ENCODE results near the gene UACA. TPM values are rescaled to one million over a fixed set of nuclear protein-coding genes. Genes with fewer than 3 reads are reported as not detected.

The UACA gene
- total RNA-seq, 1 experiment from 2014 or later: 38.0 TPM

DNA sequence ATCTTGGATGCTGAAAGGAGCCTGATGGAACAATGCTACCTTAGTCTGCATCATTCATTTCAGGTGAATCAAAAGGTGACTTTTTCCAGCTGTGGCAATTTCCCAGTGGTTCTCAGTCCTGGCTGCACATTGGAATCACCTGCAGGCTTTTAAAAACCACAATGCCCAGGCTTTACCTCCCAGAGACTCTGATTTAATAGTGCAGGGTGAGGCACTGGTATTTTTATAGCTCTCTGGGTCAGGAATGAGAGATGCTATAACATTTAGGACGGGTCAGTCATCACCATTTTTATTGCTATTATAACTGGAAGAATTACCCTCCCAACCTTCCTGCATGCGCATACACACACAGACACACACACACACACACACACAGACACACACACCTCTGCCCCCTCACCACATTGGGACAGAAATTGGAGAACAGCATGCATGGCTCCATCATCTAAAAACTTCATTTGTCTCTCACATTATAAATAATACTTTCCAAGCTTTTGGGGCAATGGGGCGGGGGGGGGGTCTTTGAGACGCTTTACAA, 49.5 kb upstream of the UACA start:
- no peak overlapping the region for H3T11ph ChIP-seq (ENCODE audit: low read length)
- H3K4ac ChIP-seq (ENCODE audit: low read depth, low read length): no peak overlapping the region
- no peak overlapping the region for H4K5ac ChIP-seq (ENCODE audit: insufficient read length, low read depth, low read length)
- no peaks in the 10 kb centered on the region for H4K20me1 ChIP-seq (ENCODE audit: control insufficient read depth, insufficient read depth, insufficient read length)
- H3K56ac ChIP-seq (ENCODE audit: insufficient read length, low read depth, low read length): no peak overlapping the region
- H3K14ac ChIP-seq (ENCODE audit: insufficient read depth, low read length): no peak overlapping the region
- peaks cover 2% of the 10 kb centered on the region for H3K4me1 ChIP-seq (ENCODE audit: insufficient read depth, low read length)
- no peak overlapping the region for H4K8ac ChIP-seq (replicated peaks; ENCODE audit: insufficient read length, low read depth, low read length)
- no peak overlapping the region for H3K9ac ChIP-seq (ENCODE audit: extremely low read depth, insufficient read length, low read length)
- H3K18ac ChIP-seq (ENCODE audit: insufficient read length, low read depth, low read length): no peak overlapping the region
- no peaks in the 10 kb centered on the region for H3K23me2 ChIP-seq (ENCODE audit: insufficient read length, low read depth, low read length, poor library complexity, severe bottlenecking)
- no peaks in the 10 kb centered on the region for H3K9me3 Mint-ChIP-seq
- WGBS (ENCODE audit: extremely low coverage, insufficient read length, low lambda C conversion rate): no CpG with 5 or more reads among the region's 4 CpGs
- no peaks in the 10 kb centered on the region for H3K27me3 ChIP-seq (ENCODE audit: insufficient read depth, low read length)
- H4K91ac ChIP-seq (ENCODE audit: insufficient read length, low read depth, low read length): no peak overlapping the region
- H3K36me3 Mint-ChIP-seq (ENCODE audit: insufficient read depth in 1 of 3, low read depth in 3 of 3): no peaks in the 10 kb centered on the region; a peak in 1 of 7 replicates
- no peak for DNase-seq
- H2BK12ac ChIP-seq (ENCODE audit: insufficient read length, low read depth, low read length): no peak overlapping the region
- no peak overlapping the region for H3K4me2 ChIP-seq (ENCODE audit: insufficient read depth, insufficient read length, low read length)
- H3K27me3 Mint-ChIP-seq (ENCODE audit: low read depth): no peaks in the 10 kb centered on the region
- no peak overlapping the region for H2BK15ac ChIP-seq (ENCODE audit: low read depth, low read length)
- TF ChIP-seq, protein P1, sequence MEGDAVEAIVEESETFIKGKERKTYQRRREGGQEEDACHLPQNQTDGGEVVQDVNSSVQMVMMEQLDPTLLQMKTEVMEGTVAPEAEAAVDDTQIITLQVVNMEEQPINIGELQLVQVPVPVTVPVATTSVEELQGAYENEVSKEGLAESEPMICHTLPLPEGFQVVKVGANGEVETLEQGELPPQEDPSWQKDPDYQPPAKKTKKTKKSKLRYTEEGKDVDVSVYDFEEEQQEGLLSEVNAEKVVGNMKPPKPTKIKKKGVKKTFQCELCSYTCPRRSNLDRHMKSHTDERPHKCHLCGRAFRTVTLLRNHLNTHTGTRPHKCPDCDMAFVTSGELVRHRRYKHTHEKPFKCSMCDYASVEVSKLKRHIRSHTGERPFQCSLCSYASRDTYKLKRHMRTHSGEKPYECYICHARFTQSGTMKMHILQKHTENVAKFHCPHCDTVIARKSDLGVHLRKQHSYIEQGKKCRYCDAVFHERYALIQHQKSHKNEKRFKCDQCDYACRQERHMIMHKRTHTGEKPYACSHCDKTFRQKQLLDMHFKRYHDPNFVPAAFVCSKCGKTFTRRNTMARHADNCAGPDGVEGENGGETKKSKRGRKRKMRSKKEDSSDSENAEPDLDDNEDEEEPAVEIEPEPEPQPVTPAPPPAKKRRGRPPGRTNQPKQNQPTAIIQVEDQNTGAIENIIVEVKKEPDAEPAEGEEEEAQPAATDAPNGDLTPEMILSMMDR (conservative IDR thresholded peaks at IDR 0.05): no peak
- no peak overlapping the region for H3K23ac ChIP-seq (ENCODE audit: insufficient read length, low read depth, low read length)
- no peak overlapping the region for H2BK20ac ChIP-seq (ENCODE audit: low read depth, low read length, poor library complexity, severe bottlenecking)
- H3K4me3 Mint-ChIP-seq: no peak overlapping the region; a peak in 1 of 5 replicates
- no peak overlapping the region for H2AK5ac ChIP-seq (ENCODE audit: insufficient read length, low read length)
- H3K9me3 ChIP-seq (ENCODE audit: control insufficient read depth, low read depth, low read length): no peaks in the 10 kb centered on the region
- H2AFZ ChIP-seq (ENCODE audit: low read length): no peak overlapping the region
- H3K79me2 ChIP-seq (ENCODE audit: insufficient read depth, low read length): no peaks in the 10 kb centered on the region
- H3K79me1 ChIP-seq (ENCODE audit: insufficient read depth, low read depth, low read length, poor library complexity, severe bottlenecking): no peaks in the 10 kb centered on the region
- no peak overlapping the region for H3K27ac Mint-ChIP-seq
- H2BK5ac ChIP-seq (ENCODE audit: insufficient read length, low read length): no peak overlapping the region
- no peak overlapping the region for H2BK120ac ChIP-seq (ENCODE audit: low read depth, low read length, poor library complexity, severe bottlenecking)
- no peak overlapping the region for H3K27ac ChIP-seq (ENCODE audit: insufficient read length, low read depth, low read length)
- H3K4me1 Mint-ChIP-seq: peaks cover 5 to 8% of the 10 kb centered on the region in 2 experiments; a peak in 3 of 4 replicates

Measured in H9 (cell line).